PC-9 (cell line): ENCODE measurements around the gene TGFB2. TPM values are rescaled to one million over a fixed set of nuclear protein-coding genes. Genes with fewer than 3 reads are reported as not detected.

ENCODE experiments used
- BruUV-seq: library from RNA; stranded (reverse); fragments of 400-500 nt; replicated peaks from 2 replicates; lab custom pipeline; 2021; lab: Mats Ljungman, UMichigan
- CTCF ChIA-PET: fragments of 300-600 bp; sonication (Branson Sonifier 250); formaldehyde crosslinking; loops from one replicate; lab custom pipeline; 2022; ENCODE audit warnings: antibody characterized with exemption; lab: Charles Lee
- POLR2A ChIA-PET: fragments of 300-600 bp; sonication (Branson Sonifier 250); formaldehyde crosslinking; loops from one replicate; lab custom pipeline; 2022; ENCODE audit warnings: antibody characterized with exemption; ENCODE audit not compliant: unreplicated experiment; lab: Charles Lee
- DNase-seq, 2 experiments: peaks; one replicate each; pipeline versions ENCODE4 v3.0.0 to v3.0.0-alpha.2; 2015 to 2022; ENCODE audit warnings: mixed read lengths in 1 of 2
- H2AFZ ChIP-seq: fragments of 200-600 bp; sonication (generic); 2 replicates; pipeline ENCODE4 v1.8.1; 2017; ENCODE audit warnings: antibody characterized with exemption
- H3F3A ChIP-seq: fragments of 200-600 bp; sonication (generic); 2 replicates; pipeline ENCODE4 v1.8.1; 2017; ENCODE audit warnings: antibody characterized with exemption, mild to moderate bottlenecking, low read depth; ENCODE audit not compliant: insufficient read depth
- H3K27ac ChIP-seq: fragments of 200-600 bp; sonication (generic); 2 replicates; pipeline ENCODE4 v1.6.1; 2016; ENCODE audit warnings: mixed run types
- H3K27me3 ChIP-seq: fragments of 200-600 bp; sonication (generic); 2 replicates; pipeline ENCODE4 v1.6.1; 2016; ENCODE audit warnings: low read depth, mixed run types; ENCODE audit not compliant: insufficient read depth
- H3K36me3 ChIP-seq: fragments of 200-600 bp; sonication (generic); 2 replicates; pipeline ENCODE4 v1.6.1; 2016; ENCODE audit warnings: low read depth, mixed run types
- H3K4me1 ChIP-seq: fragments of 200-600 bp; sonication (generic); replicated peaks from 2 replicates; pipeline ENCODE4 v1.6.1; 2016; ENCODE audit warnings: mixed run types; ENCODE audit not compliant: insufficient read depth
- H3K4me2 ChIP-seq: fragments of 200-600 bp; sonication (generic); 2 replicates; pipeline ENCODE4 v1.6.1; 2017; ENCODE audit warnings: mixed run types
- H3K4me3 ChIP-seq: fragments of 200-600 bp; sonication (generic); 2 replicates; pipeline ENCODE4 v1.6.1; 2016; ENCODE audit warnings: mixed run types
- H3K79me2 ChIP-seq: fragments of 200-600 bp; sonication (generic); 2 replicates; pipeline ENCODE4 v1.6.1; 2017; ENCODE audit warnings: low read depth, mixed run types
- H3K9me2 ChIP-seq: fragments of 200-600 bp; sonication (generic); 2 replicates; pipeline ENCODE4 v1.8.1; 2017; ENCODE audit warnings: mild to moderate bottlenecking; ENCODE audit not compliant: insufficient read depth
- H3K9me3 ChIP-seq: fragments of 200-600 bp; sonication (generic); 2 replicates; pipeline ENCODE4 v1.8.1; 2016; ENCODE audit warnings: low read depth; ENCODE audit not compliant: insufficient read depth
- H4K20me1 ChIP-seq: fragments of 200-600 bp; sonication (generic); 2 replicates; pipeline ENCODE4 v1.8.1; 2017; ENCODE audit not compliant: insufficient read depth
- CTCF ChIP-seq: fragments of 200-600 bp; sonication (generic); conservative IDR thresholded peaks from 2 replicates; pipeline ENCODE4 v1.6.1; 2017; ENCODE audit warnings: mixed run types, antibody characterized with exemption, mild to moderate bottlenecking, moderate library complexity
- EZH2 ChIP-seq: fragments of 200-600 bp; sonication (generic); IDR thresholded peaks from 2 replicates; pipeline ENCODE4 v1.8.0; 2017; ENCODE audit warnings: antibody characterized with exemption, low read depth
- intact Hi-C: fragments of 100-400 bp; cut with micrococcal nuclease; formaldehyde crosslinking; loops from one replicate; pipeline ENCODE4 v1.10.0; 2022; ENCODE audit not compliant: unreplicated experiment
- total RNA-seq: library from RNA; stranded (reverse); gene quantifications from 2 replicates; pipeline ENCODE4 v1.2.3, GENCODE V29; 2021

TGFB2 gene
- total RNA-seq, 1 experiment from 2014 or later = 74.3 TPM

- Histone ChIP-seq H3K4me2 (peak overlapping the region; percentile 49; the same call in 1 of the 2 replicates), H3K27ac (peak overlapping the region; percentile 92), H3K27me3 (no peaks in the 10 kb centered on the region), H2AFZ (no peak overlapping the region), H3K9me2 (no peaks in the 10 kb centered on the region), H3K9me3 (peaks cover 28% of the 10 kb centered on the region), H3F3A (peaks cover 31% of the 10 kb centered on the region), H3K4me1 (peaks cover 67% of the 10 kb centered on the region), H3K79me2 (no peaks in the 10 kb centered on the region), H3K4me3 (no peak overlapping the region), H3K36me3 (peaks cover 6% of the 10 kb centered on the region; the same call in 1 of the 2 replicates), H4K20me1 (no peaks in the 10 kb centered on the region)
- BruUV-seq = no TSS peak
- TF ChIP-seq CTCF (no peak), EZH2 (no peak)
- intact Hi-C loops = loop anchor here (10.0 kb wide), 2 partner anchors 684 to 1074 kb away; partner anchors contain the start of gene LYPLAL1
- DNase-seq = no peak
- CTCF ChIA-PET = no interaction called here
- POLR2A ChIA-PET = interaction anchor here (0.6 to 0.7 kb wide), 2 partner anchors 488 to 576 kb away, joined by 3 to 7 read pairs; no protein-coding TSS in a partner anchor
These were observed 145.3 kb downstream of the TGFB2 start for GRCh38 chr1:218490406-218490922.

GRCh38 chr1:218492874-218493273 is 147.7 kb downstream of the TGFB2 start:
- Histone ChIP-seq H3K4me3 (no peak overlapping the region), H3K9me2 (no peaks in the 10 kb centered on the region), H3K9me3 (peaks cover 26% of the 10 kb centered on the region), H3K4me2 (peak overlapping the region; percentile 0; the same call in 1 of the 2 replicates), H3K4me1 (peaks cover 69% of the 10 kb centered on the region), H4K20me1 (no peaks in the 10 kb centered on the region), H3K27me3 (no peaks in the 10 kb centered on the region), H3F3A (peaks cover 44% of the 10 kb centered on the region), H3K36me3 (peaks cover 6% of the 10 kb centered on the region; the same call in 1 of the 2 replicates), H3K79me2 (no peaks in the 10 kb centered on the region), H2AFZ (no peak overlapping the region), H3K27ac (peak overlapping the region; percentile 11; the same call in 1 of the 2 replicates)
- CTCF ChIA-PET = no interaction called here
- peak in 1 of 2 experiments; percentile 83 for DNase-seq
- TF ChIP-seq CTCF (no peak), EZH2 (no peak)
- intact Hi-C loops = loop anchor here (10.0 kb wide), 2 partner anchors 682 to 1072 kb away; partner anchors contain the start of gene LYPLAL1
- no TSS peak for BruUV-seq
- POLR2A ChIA-PET = interaction anchor here (0.6 to 1.0 kb wide), 4 partner anchors 11 to 213 kb away, joined by 3 to 8 read pairs (median 5); no protein-coding TSS in a partner anchor

- H3K4me1 ChIP-seq = peaks cover 70% of the 10 kb centered on the region
- peaks cover 46% of the 10 kb centered on the region for H3F3A ChIP-seq
- no TSS peak for BruUV-seq
- no peaks in the 10 kb centered on the region for H4K20me1 ChIP-seq
- intact Hi-C loops = loop anchor here (10.0 kb wide), 2 partner anchors 681 to 1071 kb away; partner anchors contain the start of gene LYPLAL1
- H3K4me3 ChIP-seq = no peak overlapping the region
- CTCF ChIA-PET = no interaction called here
- no peaks in the 10 kb centered on the region for H3K9me2 ChIP-seq
- POLR2A ChIA-PET = no interaction called here
- H3K9me3 ChIP-seq = peaks cover 26% of the 10 kb centered on the region
- H3K36me3 ChIP-seq = peaks cover 6% of the 10 kb centered on the region; the same call in 1 of the 2 replicates
- no peak overlapping the region for H3K27ac ChIP-seq
- no peak for DNase-seq
- H2AFZ ChIP-seq = no peak overlapping the region
- no peaks in the 10 kb centered on the region for H3K27me3 ChIP-seq
- H3K4me2 ChIP-seq = no peak overlapping the region
- no peaks in the 10 kb centered on the region for H3K79me2 ChIP-seq
- no peak for TF ChIP-seq EZH2
- TF ChIP-seq CTCF = no peak
These were observed 148.8 kb downstream of the TGFB2 start for GRCh38 chr1:218493986-218494385.

Other genes with a start within 250 kb of the TGFB2 start
- gene RRP15, start 60.0 kb upstream of the TGFB2 start, total RNA-seq = 24.9 and 26.1 TPM in 2 replicates